Measurements from ENCODE around the gene ME1.
"Not testable (repeated sequence)": the region's sequence is repeated elsewhere in the genome, so short reads cannot be mapped to it uniquely, and the experiment has no call there.

Gene ME1

GRCh38 chr6:83463886-83464285 is 33.0 kb upstream of the ME1 start:
- no peaks in the 10 kb centered on the region for H3K36me3 ChIP-seq (ENCODE audit: control insufficient read depth in 1 of 2, insufficient read depth in 2 of 2, low read length in 2 of 2)
- H3K4me3 ChIP-seq (ENCODE audit: low read depth in 1 of 2, low read length in 2 of 2) = no peak overlapping the region
- H3K27me3 ChIP-seq (ENCODE audit: low read depth, low read length) = no peaks in the 10 kb centered on the region
- no peaks in the 10 kb centered on the region for H3K9me3 ChIP-seq (ENCODE audit: control insufficient read depth in 1 of 2, low read length in 2 of 2)
- no peaks in the 10 kb centered on the region for H3K4me1 ChIP-seq (ENCODE audit: control insufficient read depth in 1 of 2, insufficient read depth in 2 of 2, low read length in 2 of 2)
- H3K27ac ChIP-seq (ENCODE audit: low read length) = no peak overlapping the region

GRCh38 chr6:83462524-83462923 is 31.7 kb upstream of the ME1 start:
- H3K4me3 ChIP-seq (ENCODE audit: low read depth in 1 of 2, low read length in 2 of 2) = no peak overlapping the region
- H3K36me3 ChIP-seq (ENCODE audit: control insufficient read depth in 1 of 2, insufficient read depth in 2 of 2, low read length in 2 of 2) = no peaks in the 10 kb centered on the region
- H3K4me1 ChIP-seq (ENCODE audit: control insufficient read depth in 1 of 2, insufficient read depth in 2 of 2, low read length in 2 of 2) = no peaks in the 10 kb centered on the region
- H3K9me3 ChIP-seq (ENCODE audit: control insufficient read depth in 1 of 2, low read length in 2 of 2) = no peaks in the 10 kb centered on the region
- no peak overlapping the region for H3K27ac ChIP-seq (ENCODE audit: low read length)
- no peaks in the 10 kb centered on the region for H3K27me3 ChIP-seq (ENCODE audit: low read depth, low read length)

GRCh38 chr6:83461438-83461837 is 30.6 kb upstream of the ME1 start:
- Histone ChIP-seq H3K27ac (ENCODE audit: low read length) (no peak overlapping the region), H3K27me3 (ENCODE audit: low read depth, low read length) (no peaks in the 10 kb centered on the region), H3K36me3 (ENCODE audit: control insufficient read depth in 1 of 2, insufficient read depth in 2 of 2, low read length in 2 of 2) (no peaks in the 10 kb centered on the region), H3K4me1 (ENCODE audit: control insufficient read depth in 1 of 2, insufficient read depth in 2 of 2, low read length in 2 of 2) (no peaks in the 10 kb centered on the region), H3K9me3 (ENCODE audit: control insufficient read depth in 1 of 2, low read length in 2 of 2) (no peaks in the 10 kb centered on the region), H3K4me3 (ENCODE audit: low read depth in 1 of 2, low read length in 2 of 2) (no peak overlapping the region)

GRCh38 chr6:83459663-83460062 is 28.8 kb upstream of the ME1 start:
- no peaks in the 10 kb centered on the region for H3K9me3 ChIP-seq (ENCODE audit: control insufficient read depth in 1 of 2, low read length in 2 of 2)
- no peak overlapping the region for H3K4me3 ChIP-seq (ENCODE audit: low read depth in 1 of 2, low read length in 2 of 2)
- no peaks in the 10 kb centered on the region for H3K27me3 ChIP-seq (ENCODE audit: low read depth, low read length)
- no peaks in the 10 kb centered on the region for H3K36me3 ChIP-seq (ENCODE audit: control insufficient read depth in 1 of 2, insufficient read depth in 2 of 2, low read length in 2 of 2)
- no peak overlapping the region for H3K27ac ChIP-seq (ENCODE audit: low read length)
- H3K4me1 ChIP-seq (ENCODE audit: control insufficient read depth in 1 of 2, insufficient read depth in 2 of 2, low read length in 2 of 2) = no peaks in the 10 kb centered on the region

GRCh38 chr6:83450015-83450414 is 19.2 kb upstream of the ME1 start:
- H3K9me3 ChIP-seq (ENCODE audit: control insufficient read depth in 1 of 2, low read length in 2 of 2); H3K4me1 ChIP-seq (ENCODE audit: control insufficient read depth in 1 of 2, insufficient read depth in 2 of 2, low read length in 2 of 2); H3K4me3 ChIP-seq (ENCODE audit: low read depth in 1 of 2, low read length in 2 of 2); H3K36me3 ChIP-seq (ENCODE audit: control insufficient read depth in 1 of 2, insufficient read depth in 2 of 2, low read length in 2 of 2); H3K27ac ChIP-seq (ENCODE audit: low read length); H3K27me3 ChIP-seq (ENCODE audit: low read depth, low read length): not testable (repeated sequence)

- not testable (repeated sequence) for H3K4me1 ChIP-seq (ENCODE audit: control insufficient read depth in 1 of 2, insufficient read depth in 2 of 2, low read length in 2 of 2); H3K9me3 ChIP-seq (ENCODE audit: control insufficient read depth in 1 of 2, low read length in 2 of 2); H3K36me3 ChIP-seq (ENCODE audit: control insufficient read depth in 1 of 2, insufficient read depth in 2 of 2, low read length in 2 of 2); H3K27me3 ChIP-seq (ENCODE audit: low read depth, low read length); H3K4me3 ChIP-seq (ENCODE audit: low read depth in 1 of 2, low read length in 2 of 2); H3K27ac ChIP-seq (ENCODE audit: low read length)
Observed at GRCh38 chr6:83444086-83444699, 13.3 kb upstream of the ME1 start.

GRCh38 chr6:83443516-83443915 is 12.7 kb upstream of the ME1 start:
- no peak overlapping the region for H3K4me3 ChIP-seq (ENCODE audit: low read depth in 1 of 2, low read length in 2 of 2)
- H3K9me3 ChIP-seq (ENCODE audit: control insufficient read depth in 1 of 2, low read length in 2 of 2) = no peaks in the 10 kb centered on the region
- H3K4me1 ChIP-seq (ENCODE audit: control insufficient read depth in 1 of 2, insufficient read depth in 2 of 2, low read length in 2 of 2) = no peaks in the 10 kb centered on the region
- no peak overlapping the region for H3K27ac ChIP-seq (ENCODE audit: low read length)
- no peaks in the 10 kb centered on the region for H3K27me3 ChIP-seq (ENCODE audit: low read depth, low read length)
- H3K36me3 ChIP-seq (ENCODE audit: control insufficient read depth in 1 of 2, insufficient read depth in 2 of 2, low read length in 2 of 2) = no peaks in the 10 kb centered on the region

GRCh38 chr6:83442752-83443151 is 11.9 kb upstream of the ME1 start:
- Histone ChIP-seq H3K36me3 (ENCODE audit: control insufficient read depth in 1 of 2, insufficient read depth in 2 of 2, low read length in 2 of 2) (no peaks in the 10 kb centered on the region), H3K27ac (ENCODE audit: low read length) (no peak overlapping the region), H3K4me3 (ENCODE audit: low read depth in 1 of 2, low read length in 2 of 2) (no peak overlapping the region), H3K27me3 (ENCODE audit: low read depth, low read length) (no peaks in the 10 kb centered on the region), H3K4me1 (ENCODE audit: control insufficient read depth in 1 of 2, insufficient read depth in 2 of 2, low read length in 2 of 2) (no peaks in the 10 kb centered on the region), H3K9me3 (ENCODE audit: control insufficient read depth in 1 of 2, low read length in 2 of 2) (no peaks in the 10 kb centered on the region)

GRCh38 chr6:83439201-83439600 is 8.3 kb upstream of the ME1 start:
- H3K27ac ChIP-seq (ENCODE audit: low read length) = no peak overlapping the region
- no peaks in the 10 kb centered on the region for H3K36me3 ChIP-seq (ENCODE audit: control insufficient read depth in 1 of 2, insufficient read depth in 2 of 2, low read length in 2 of 2)
- H3K4me3 ChIP-seq (ENCODE audit: low read depth in 1 of 2, low read length in 2 of 2) = no peak overlapping the region
- H3K4me1 ChIP-seq (ENCODE audit: control insufficient read depth in 1 of 2, insufficient read depth in 2 of 2, low read length in 2 of 2) = no peaks in the 10 kb centered on the region
- no peaks in the 10 kb centered on the region for H3K9me3 ChIP-seq (ENCODE audit: control insufficient read depth in 1 of 2, low read length in 2 of 2)
- no peaks in the 10 kb centered on the region for H3K27me3 ChIP-seq (ENCODE audit: low read depth, low read length)

GRCh38 chr6:83436674-83437073 is 5.8 kb upstream of the ME1 start:
- Histone ChIP-seq H3K9me3 (ENCODE audit: control insufficient read depth in 1 of 2, low read length in 2 of 2) (no peaks in the 10 kb centered on the region), H3K27me3 (ENCODE audit: low read depth, low read length) (no peaks in the 10 kb centered on the region), H3K36me3 (ENCODE audit: control insufficient read depth in 1 of 2, insufficient read depth in 2 of 2, low read length in 2 of 2) (no peaks in the 10 kb centered on the region)

GRCh38 chr6:83433177-83433576 is 2.3 kb upstream of the ME1 start:
- Histone ChIP-seq H3K27me3 (ENCODE audit: low read depth, low read length) (no peaks in the 10 kb centered on the region), H3K27ac (ENCODE audit: low read length) (no peak overlapping the region), H3K9me3 (ENCODE audit: control insufficient read depth in 1 of 2, low read length in 2 of 2) (no peaks in the 10 kb centered on the region), H3K4me1 (ENCODE audit: control insufficient read depth in 1 of 2, insufficient read depth in 2 of 2, low read length in 2 of 2) (peaks cover 0 to 6% of the 10 kb centered on the region in 2 donors), H3K36me3 (ENCODE audit: control insufficient read depth in 1 of 2, insufficient read depth in 2 of 2, low read length in 2 of 2) (no peaks in the 10 kb centered on the region), H3K4me3 (ENCODE audit: low read depth in 1 of 2, low read length in 2 of 2) (no peak overlapping the region)

More at GRCh38 chr6:83436674-83437073, 5.8 kb upstream of the ME1 start:
- Histone ChIP-seq H3K27ac (ENCODE audit: low read length) (no peak overlapping the region), H3K4me3 (ENCODE audit: low read depth in 1 of 2, low read length in 2 of 2) (no peak overlapping the region), H3K4me1 (ENCODE audit: control insufficient read depth in 1 of 2, insufficient read depth in 2 of 2, low read length in 2 of 2) (no peaks in the 10 kb centered on the region)

- Histone ChIP-seq H3K9me3 (ENCODE audit: control insufficient read depth in 1 of 2, low read length in 2 of 2) (no peaks in the 10 kb centered on the region), H3K4me3 (ENCODE audit: low read depth in 1 of 2, low read length in 2 of 2) (no peak overlapping the region), H3K36me3 (ENCODE audit: control insufficient read depth in 1 of 2, insufficient read depth in 2 of 2, low read length in 2 of 2) (no peaks in the 10 kb centered on the region), H3K4me1 (ENCODE audit: control insufficient read depth in 1 of 2, insufficient read depth in 2 of 2, low read length in 2 of 2) (peaks cover 0 to 6% of the 10 kb centered on the region in 2 donors), H3K27me3 (ENCODE audit: low read depth, low read length) (no peaks in the 10 kb centered on the region), H3K27ac (ENCODE audit: low read length) (peak overlapping the region; percentile 29)
Observed at GRCh38 chr6:83432636-83433035, 1.8 kb upstream of the ME1 start.
